Measurements from ENCODE around the gene FAM163B. TPM values are rescaled to one million over a fixed set of nuclear protein-coding genes. Genes with fewer than 3 reads are reported as not detected.
A peak's percentile ranks its signal among the peaks of the same experiment; 100 is the strongest.

Gene FAM163B
- total and polyA plus RNA-seq, 2 of the 8 experiments (the other 6 are each of a cell fraction or from before 2014, with no cell fraction given) = 0.63 to 1.0 TPM

- Histone ChIP-seq H4K8ac (ENCODE audit: extremely low read depth, insufficient read depth, low read length) (no peak overlapping the region), H3K36me3 (ENCODE audit: control insufficient read depth in 2 of 4, insufficient read depth in 4 of 4, low read length in 3 of 4) (no peaks in the 10 kb centered on the region), H2BK12ac (ENCODE audit: low read depth, low read length) (peak overlapping the region; percentile 92; the same call in 1 of the 2 replicates), H3K4ac (replicated peaks; ENCODE audit: insufficient read length, low read depth, low read length) (peak overlapping the region; percentile 70), H4K20me1 (replicated peaks in 1 of 2; ENCODE audit: control insufficient read depth in 1 of 2, insufficient read depth in 2 of 2, low read length in 2 of 2) (no peaks in the 10 kb centered on the region), H3K4me2 (ENCODE audit: insufficient read depth in 1 of 2, low read depth in 2 of 2, low read length in 2 of 2) (peak overlapping the region; percentile 43 to 48; a peak in 3 of 4 replicates), H2AK5ac (ENCODE audit: low read depth, low read length) (0 out of 2 replicates have a peak overlapping the region, but pooled peaks have one; percentile 91), H3K14ac (ENCODE audit: insufficient read length) (no peak overlapping the region), H2BK15ac (ENCODE audit: low read length) (peak overlapping the region; percentile 88), H3K4me3 (ENCODE audit: extremely low read depth in 1 of 4, insufficient read depth in 2 of 4, low read depth in 3 of 4, low read length in 4 of 4) (no peak overlapping the region; a peak in 1 of 8 replicates), H3K23ac (ENCODE audit: insufficient read length) (no peak overlapping the region), H3K4me1 (replicated peaks in 1 of 4; ENCODE audit: control insufficient read depth in 3 of 4, insufficient read depth in 4 of 4, low read length in 3 of 4) (peaks cover 4 to 36% (median 31%) of the 10 kb centered on the region in 4 experiments), H3K27ac (ENCODE audit: low read depth, low read length) (no peak overlapping the region), H3K27me3 (replicated peaks in 1 of 4; ENCODE audit: control insufficient read depth in 3 of 4, extremely low read depth in 1 of 4, insufficient read depth in 3 of 4, low read length in 3 of 4) (peaks cover 0 to 7% (median 3%) of the 10 kb centered on the region in 4 experiments; a peak in 6 of 7 replicates), H2BK120ac (replicated peaks; ENCODE audit: low read depth, low read length) (peak overlapping the region; percentile 52), H3K18ac (ENCODE audit: extremely low read depth, low read length) (peak overlapping the region; percentile 60), H4K91ac (replicated peaks; ENCODE audit: insufficient read length, low read length) (peak overlapping the region; percentile 32), H3K56ac (replicated peaks; ENCODE audit: insufficient read length, low read depth, low read length) (no peak overlapping the region), H3K23me2 (ENCODE audit: low read depth, low read length) (no peaks in the 10 kb centered on the region; the same call in 1 of the 2 replicates), H3K9ac (replicated peaks in 1 of 4; ENCODE audit: extremely low read depth in 1 of 4, low read depth in 3 of 4, low read length in 3 of 4) (no peak overlapping the region), H2BK20ac (ENCODE audit: low read length) (peak overlapping the region; percentile 97; the same call in 1 of the 2 replicates), H3K9me3 (ENCODE audit: insufficient read depth in 2 of 2, low read depth in 1 of 2, low read length in 1 of 2) (no peaks in the 10 kb centered on the region), H4K5ac (ENCODE audit: insufficient read length, low read depth, low read length) (peak overlapping the region; percentile 18), H2BK5ac (ENCODE audit: low read depth, low read length) (peak overlapping the region; percentile 75; the same call in 1 of the 2 replicates), H3K79me2 (ENCODE audit: control insufficient read depth in 1 of 2, insufficient read depth in 2 of 2, low read length in 2 of 2) (no peaks in the 10 kb centered on the region), H2AFZ (ENCODE audit: low read length) (no peak overlapping the region), H3K79me1 (ENCODE audit: low read depth, low read length) (no peaks in the 10 kb centered on the region)
- ChIA-PET CTCF (ENCODE audit: partially characterized antibody) (interaction anchor here (0.6 to 3.2 kb wide), 20 partner anchors 13 to 289 kb away, joined by 3 to 16 read pairs (median 4); no protein-coding TSS in a partner anchor), POLR2A (ENCODE audit: partially characterized antibody) (interaction anchor here (1.6 to 3.0 kb wide), 3 partner anchors 10 to 69 kb away, joined by 4 to 11 read pairs (median 9); partner anchors contain the start of gene CACFD1)
- 56% methylated on average over 19 of the region's 22 CpGs; no CpG with 5 or more reads in 1 of the 2 experiments for WGBS, 2 experiments (ENCODE audit: extremely low coverage in 1 of 2, insufficient coverage in 1 of 2, insufficient read length in 1 of 2, insufficient replicate concordance in 2 of 2, low coverage in 1 of 2, low lambda C conversion rate in 2 of 2, missing lambda C conversion rate in 1 of 2)
- DNase-seq (ENCODE audit: low read depth in 1 of 2, low spot score in 2 of 2) (no peak), FAIRE-seq (no peak)
- TF ChIP-seq TAF7 (optimal IDR thresholded peaks at IDR 0.05; ENCODE audit: borderline replicate concordance, low read depth, low read length) = no peak
- peak; percentile 97 for TF ChIP-seq TEAD4 (IDR thresholded peaks at IDR 0.05; ENCODE audit: low read depth, low read length)
- no peak for TF ChIP-seq TAF1 (IDR thresholded peaks at IDR 0.05; ENCODE audit: low read depth, low read length)
Observed at GRCh38 chr9:133528001-133528875, 81.0 kb downstream of the FAM163B start.

Data from H1 (cell line).